Liver (tissue), 9 donors: ENCODE measurements around the gene SOX5. TPM values are rescaled to one million over a fixed set of nuclear protein-coding genes. Genes with fewer than 3 reads are reported as not detected.

Experiments
- DNase-seq: peaks from one replicate; pipeline ENCODE4 v3.0.0-alpha.2; 2017; ENCODE audit warnings: low spot score
- H3K27ac ChIP-seq, 2 donors: one replicate each; pipeline ENCODE4 v1.7.0; 2013; ENCODE audit warnings: inconsistent platforms in 2 of 2, low read length in 2 of 2, control low read depth in 1 of 2, low read depth in 1 of 2, mild to moderate bottlenecking in 1 of 2
- H3K27me3 ChIP-seq, 4 donors: one replicate each; pipeline versions ENCODE4 v1.6.1 to v1.7.0; 2013; ENCODE audit warnings: low read length in 3 of 4, inconsistent platforms in 1 of 4, mild to moderate bottlenecking in 1 of 4, moderate library complexity in 1 of 4; ENCODE audit not compliant: control insufficient read depth in 4 of 4, insufficient read depth in 4 of 4
- H3K36me3 ChIP-seq, 4 donors: one replicate each; pipeline versions ENCODE4 v1.6.1 to v1.7.0; 2013; ENCODE audit warnings: low read length in 3 of 4, mild to moderate bottlenecking in 3 of 4, low read depth in 1 of 4, moderate library complexity in 1 of 4; ENCODE audit not compliant: control insufficient read depth in 4 of 4, insufficient read depth in 3 of 4
- H3K4me1 ChIP-seq, 4 donors: one replicate each; pipeline versions ENCODE4 v1.6.1 to v1.7.0; 2013; ENCODE audit warnings: low read length in 3 of 4, mild to moderate bottlenecking in 3 of 4, moderate library complexity in 1 of 4; ENCODE audit not compliant: control insufficient read depth in 4 of 4, insufficient read depth in 4 of 4
- H3K4me3 ChIP-seq, 3 donors: one replicate each; pipeline versions ENCODE4 v1.6.1 to v1.7.0; 2013; ENCODE audit warnings: low read length in 3 of 3, control low read depth in 1 of 3, low read depth in 1 of 3, mild to moderate bottlenecking in 1 of 3
- H3K9ac ChIP-seq, 2 donors: one replicate each; pipeline ENCODE4 v1.7.0; 2013; ENCODE audit warnings: low read length in 2 of 2, mild to moderate bottlenecking in 2 of 2, moderate library complexity in 2 of 2, control low read depth in 1 of 2, low read depth in 1 of 2
- H3K9me3 ChIP-seq, 4 donors: one replicate each; pipeline versions ENCODE4 v1.6.1 to v1.7.0; 2013; ENCODE audit warnings: low read length in 3 of 4; ENCODE audit not compliant: control insufficient read depth in 4 of 4
- EGR1 ChIP-seq, 2 donors: IDR thresholded peaks; 2 replicates each; pipeline ENCODE4 v1.6.1; 2016 to 2018; ENCODE audit warnings: antibody characterized with exemption in 2 of 2, low read depth in 2 of 2
- FOXA1 ChIP-seq: IDR thresholded peaks from 2 replicates; pipeline ENCODE4 v1.6.1; 2016; ENCODE audit warnings: antibody characterized with exemption
- FOXA2 ChIP-seq: IDR thresholded peaks from 2 replicates; pipeline ENCODE4 v1.6.1; 2016; ENCODE audit warnings: antibody characterized with exemption
- GABPA ChIP-seq, 2 donors: IDR thresholded peaks in 1 of 2; conservative IDR thresholded peaks in 1 of 2; 2 replicates each; pipeline ENCODE4 v1.6.1; 2016; ENCODE audit warnings: antibody characterized with exemption in 2 of 2, mild to moderate bottlenecking in 1 of 2, moderate library complexity in 1 of 2
- HNF4A ChIP-seq, 2 donors: conservative IDR thresholded peaks; 2 replicates each; pipeline ENCODE4 v1.6.1; 2016; ENCODE audit warnings: antibody characterized with exemption in 2 of 2, mild to moderate bottlenecking in 2 of 2
- HNF4G ChIP-seq: IDR thresholded peaks from 2 replicates; pipeline ENCODE4 v1.6.1; 2016; ENCODE audit warnings: antibody characterized with exemption
- JUND ChIP-seq, 2 donors: IDR thresholded peaks; 2 replicates each; pipeline ENCODE4 v1.6.1; 2016; ENCODE audit warnings: antibody characterized with exemption in 2 of 2
- MAX ChIP-seq: IDR thresholded peaks from 2 replicates; pipeline ENCODE4 v1.6.1; 2016; ENCODE audit warnings: antibody characterized with exemption
- NR2F2 ChIP-seq: IDR thresholded peaks from 2 replicates; pipeline ENCODE4 v1.6.1; 2016; ENCODE audit warnings: antibody characterized with exemption
- RAD21 ChIP-seq, 2 donors: IDR thresholded peaks; 2 replicates each; pipeline ENCODE4 v1.6.1; 2016; ENCODE audit warnings: antibody characterized with exemption in 2 of 2, mild to moderate bottlenecking in 2 of 2
- REST ChIP-seq: IDR thresholded peaks from 2 replicates; pipeline ENCODE4 v1.6.1; 2016; ENCODE audit warnings: antibody characterized with exemption, mild to moderate bottlenecking
- RXRA ChIP-seq, 2 donors: IDR thresholded peaks; 2 replicates each; pipeline ENCODE4 v1.6.1; 2017 to 2018; ENCODE audit warnings: antibody characterized with exemption in 2 of 2, mild to moderate bottlenecking in 1 of 2
- SP1 ChIP-seq: IDR thresholded peaks from 2 replicates; pipeline ENCODE4 v1.6.1; 2018; ENCODE audit warnings: antibody characterized with exemption, mild to moderate bottlenecking
- TAF1 ChIP-seq: conservative IDR thresholded peaks from 2 replicates; pipeline ENCODE4 v1.6.1; 2016; ENCODE audit warnings: antibody characterized with exemption, mild to moderate bottlenecking
- YY1 ChIP-seq: IDR thresholded peaks from 2 replicates; pipeline ENCODE4 v1.6.1; 2016; ENCODE audit warnings: antibody characterized with exemption, mild to moderate bottlenecking
- WGBS: extraction: QIAGEN DNeasy Blood & Tissue Kit; methylation state at CpG from one replicate; pipeline ENCODE4 v1.1.7; 2013; 5-methylcytosine and 5-hydroxymethylcytosine counted together
- polyA plus RNA-seq, 2 donors: library from polyadenylated mRNA; stranded (reverse) in 1 of 2; unstranded in 1 of 2; fragments of 200-250 nt in 1 of 2; fragments of >200 nt in 1 of 2; fragmentation: Nextera tagmentation in 1 of 2; extraction: Ambion mirVana in 1 of 2; gene quantifications; one replicate each; pipeline versions ENCODE4 v1.2.1 to v1.2.3, GENCODE V29; 2013 to 2015
- total RNA-seq, 2 donors: library from RNA; depleted of rRNA; stranded (reverse); fragments of >200 nt; gene quantifications; one replicate each; pipeline ENCODE4 v1.2.3, GENCODE V29; 2014
- TF ChIP-seq, protein P1 (sequence below): fragments of 150-350 bp; IDR thresholded peaks from 2 replicates; pipeline ENCODE4 v1.5.1; 2017; ENCODE audit warnings: improper control_type of control experiment, low read depth, low read length; ENCODE audit not compliant: missing input control
- TF ChIP-seq, protein P2 (sequence below): IDR thresholded peaks from 2 replicates; pipeline ENCODE4 v1.6.1; 2016; ENCODE audit warnings: antibody characterized with exemption
- TF ChIP-seq, protein P3 (sequence below): IDR thresholded peaks from 2 replicates; pipeline ENCODE4 v1.6.1; 2016; ENCODE audit warnings: antibody characterized with exemption
- donor health status: healthy.
- donor health status: healthy.
- donor health status: healthy.
- donor health status: healthy.
- donor health status: healthy.

The SOX5 gene
- total and polyA plus RNA-seq, 4 donors, result 2.3 to 42.4 (median 12.3) TPM

- no peak for DNase-seq
- Histone ChIP-seq H3K27me3 (no peaks in the 10 kb centered on the region), H3K4me1 (peaks cover 0 to 6% (median 2%) of the 10 kb centered on the region in 4 donors), H3K36me3 (no peaks in the 10 kb centered on the region), H3K4me3 (no peak overlapping the region), H3K27ac (no peak overlapping the region), H3K9me3 (no peaks in the 10 kb centered on the region), H3K9ac (no peak overlapping the region)
- TF ChIP-seq, protein P1, sequence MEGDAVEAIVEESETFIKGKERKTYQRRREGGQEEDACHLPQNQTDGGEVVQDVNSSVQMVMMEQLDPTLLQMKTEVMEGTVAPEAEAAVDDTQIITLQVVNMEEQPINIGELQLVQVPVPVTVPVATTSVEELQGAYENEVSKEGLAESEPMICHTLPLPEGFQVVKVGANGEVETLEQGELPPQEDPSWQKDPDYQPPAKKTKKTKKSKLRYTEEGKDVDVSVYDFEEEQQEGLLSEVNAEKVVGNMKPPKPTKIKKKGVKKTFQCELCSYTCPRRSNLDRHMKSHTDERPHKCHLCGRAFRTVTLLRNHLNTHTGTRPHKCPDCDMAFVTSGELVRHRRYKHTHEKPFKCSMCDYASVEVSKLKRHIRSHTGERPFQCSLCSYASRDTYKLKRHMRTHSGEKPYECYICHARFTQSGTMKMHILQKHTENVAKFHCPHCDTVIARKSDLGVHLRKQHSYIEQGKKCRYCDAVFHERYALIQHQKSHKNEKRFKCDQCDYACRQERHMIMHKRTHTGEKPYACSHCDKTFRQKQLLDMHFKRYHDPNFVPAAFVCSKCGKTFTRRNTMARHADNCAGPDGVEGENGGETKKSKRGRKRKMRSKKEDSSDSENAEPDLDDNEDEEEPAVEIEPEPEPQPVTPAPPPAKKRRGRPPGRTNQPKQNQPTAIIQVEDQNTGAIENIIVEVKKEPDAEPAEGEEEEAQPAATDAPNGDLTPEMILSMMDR, result no peak
- 80% methylated on average over 2 of the region's 2 CpGs for WGBS
Measured at GRCh38 chr12:23488130-23488529, 461.3 kb downstream of the SOX5 start.

DNA sequence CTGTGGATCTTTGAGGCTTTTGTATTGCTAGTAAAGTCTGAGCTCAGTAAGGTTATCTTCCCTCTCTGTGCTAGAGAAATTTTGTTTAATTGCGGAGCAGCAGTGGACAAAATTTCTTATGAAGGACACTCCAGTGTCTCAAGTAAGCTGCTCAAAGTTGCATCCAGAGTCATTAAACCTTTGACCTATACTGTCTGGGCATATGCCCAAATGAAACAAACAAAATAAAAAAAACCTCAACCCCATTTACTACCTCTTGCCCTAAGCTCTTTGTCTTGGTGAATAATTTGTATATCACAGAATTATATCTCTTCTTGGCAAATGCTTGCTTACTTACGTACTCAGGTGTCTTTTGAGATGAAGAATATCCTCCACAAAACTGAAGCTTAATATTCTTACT, 465.2 kb downstream of the SOX5 start:
- no peak for DNase-seq
- no peak overlapping the region for H3K27ac ChIP-seq
- TF ChIP-seq NR2F2, result no peak
- TF ChIP-seq, protein P2, sequence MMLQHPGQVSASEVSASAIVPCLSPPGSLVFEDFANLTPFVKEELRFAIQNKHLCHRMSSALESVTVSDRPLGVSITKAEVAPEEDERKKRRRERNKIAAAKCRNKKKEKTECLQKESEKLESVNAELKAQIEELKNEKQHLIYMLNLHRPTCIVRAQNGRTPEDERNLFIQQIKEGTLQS, result no peak
- TF ChIP-seq GABPA (IDR thresholded peaks at IDR 0.05 in 1 of 2, conservative IDR thresholded peaks at IDR 0.05 in 1 of 2), result no peak
- TF ChIP-seq, protein P1, result no peak
- TF ChIP-seq REST, result no peak
- no peak for TF ChIP-seq SP1
- TF ChIP-seq HNF4A (conservative IDR thresholded peaks at IDR 0.05), result peak; percentile 52 to 63
- TF ChIP-seq HNF4G, result no peak
- no peak for TF ChIP-seq EGR1 (IDR thresholded peaks at IDR 0.05; ENCODE audit: low read depth in 2 of 2)
- TF ChIP-seq, protein P3, sequence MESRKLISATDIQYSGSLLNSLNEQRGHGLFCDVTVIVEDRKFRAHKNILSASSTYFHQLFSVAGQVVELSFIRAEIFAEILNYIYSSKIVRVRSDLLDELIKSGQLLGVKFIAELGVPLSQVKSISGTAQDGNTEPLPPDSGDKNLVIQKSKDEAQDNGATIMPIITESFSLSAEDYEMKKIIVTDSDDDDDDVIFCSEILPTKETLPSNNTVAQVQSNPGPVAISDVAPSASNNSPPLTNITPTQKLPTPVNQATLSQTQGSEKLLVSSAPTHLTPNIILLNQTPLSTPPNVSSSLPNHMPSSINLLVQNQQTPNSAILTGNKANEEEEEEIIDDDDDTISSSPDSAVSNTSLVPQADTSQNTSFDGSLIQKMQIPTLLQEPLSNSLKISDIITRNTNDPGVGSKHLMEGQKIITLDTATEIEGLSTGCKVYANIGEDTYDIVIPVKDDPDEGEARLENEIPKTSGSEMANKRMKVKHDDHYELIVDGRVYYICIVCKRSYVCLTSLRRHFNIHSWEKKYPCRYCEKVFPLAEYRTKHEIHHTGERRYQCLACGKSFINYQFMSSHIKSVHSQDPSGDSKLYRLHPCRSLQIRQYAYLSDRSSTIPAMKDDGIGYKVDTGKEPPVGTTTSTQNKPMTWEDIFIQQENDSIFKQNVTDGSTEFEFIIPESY, result no peak
- peak in 1 of 2 donors; percentile 15 for TF ChIP-seq RAD21 (IDR thresholded peaks at IDR 0.05)
- TF ChIP-seq TAF1, result no peak
- no peak for TF ChIP-seq FOXA1
- no peak for TF ChIP-seq FOXA2
- TF ChIP-seq RXRA (IDR thresholded peaks at IDR 0.05), result peak; percentile 38 to 42
- no peak for TF ChIP-seq YY1
- no peak for TF ChIP-seq MAX
- TF ChIP-seq JUND (IDR thresholded peaks at IDR 0.05), result peak in 1 of 2 donors; percentile 39
- no peaks in the 10 kb centered on the region for H3K27me3 ChIP-seq
- H3K36me3 ChIP-seq, result no peaks in the 10 kb centered on the region
- peaks cover 0 to 5% (median 2%) of the 10 kb centered on the region in 4 donors for H3K4me1 ChIP-seq
- no peaks in the 10 kb centered on the region for H3K9me3 ChIP-seq
- no peak overlapping the region for H3K9ac ChIP-seq
- 62% methylated on average over 2 of the region's 2 CpGs for WGBS
- H3K4me3 ChIP-seq, result no peak overlapping the region
